Measurements from ENCODE around the gene CLIP3.

The CLIP3 gene

DNA sequence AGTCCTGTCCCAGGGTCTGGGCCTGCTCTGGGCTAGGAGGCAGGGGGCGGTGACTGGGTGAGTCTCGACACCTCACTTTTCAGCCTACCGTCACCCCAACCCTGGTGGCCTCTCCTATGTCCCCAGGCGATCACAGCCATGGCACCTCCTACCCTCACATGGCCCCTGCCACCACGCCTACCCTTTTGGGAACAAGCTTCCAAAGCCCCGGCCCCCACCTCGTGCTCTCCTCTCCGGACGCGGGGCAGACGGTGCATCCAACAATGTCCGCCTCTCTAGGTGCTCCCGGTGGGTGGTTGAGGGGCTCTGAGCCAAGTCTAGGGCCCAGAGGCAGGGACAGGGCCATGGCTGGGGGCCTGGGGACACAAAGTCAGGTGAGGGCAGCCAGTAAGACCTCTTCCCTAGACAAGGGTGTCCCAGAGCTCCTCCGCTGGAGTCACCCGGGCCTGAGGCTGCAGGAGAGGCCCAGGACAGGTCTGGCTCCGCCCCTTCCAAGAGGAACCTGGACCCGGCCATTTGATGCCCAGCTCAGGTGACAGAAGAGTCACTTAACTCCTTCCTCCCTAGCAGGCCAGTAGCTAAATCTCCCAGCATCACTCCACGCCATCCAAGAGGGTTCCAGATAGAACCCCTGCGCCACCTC is 24.2 kb downstream of the CLIP3 start, which contains the start of gene SYNE4:
SYNE4 (minus strand) TSS at position 478 of the 643 bp plus-strand sequence; CDS start at position 346, 132 bp downstream.
- Histone ChIP-seq H3K9me3 (ENCODE audit: control insufficient read depth, low read length) (no peaks in the 10 kb centered on the region), H3K4me3 (ENCODE audit: insufficient read depth, low read depth, low read length, poor library complexity, severe bottlenecking) (peak within 1 kb of the TSS; percentile 34), H3K36me3 (ENCODE audit: control insufficient read depth, insufficient read depth, low read length) (no peaks in the 10 kb centered on the region), H3K27me3 (replicated peaks; ENCODE audit: control insufficient read depth, insufficient read depth, low read length, poor library complexity, severe bottlenecking) (no peaks in the 10 kb centered on the region), H3K27ac (ENCODE audit: insufficient read depth, low read length, poor library complexity, severe bottlenecking) (no peak within 1 kb of the TSS), H3K4me1 (ENCODE audit: control insufficient read depth, insufficient read depth, low read length, poor library complexity, severe bottlenecking) (peaks cover 15% of the 10 kb centered on the region)
- no peak for DNase-seq

DNA sequence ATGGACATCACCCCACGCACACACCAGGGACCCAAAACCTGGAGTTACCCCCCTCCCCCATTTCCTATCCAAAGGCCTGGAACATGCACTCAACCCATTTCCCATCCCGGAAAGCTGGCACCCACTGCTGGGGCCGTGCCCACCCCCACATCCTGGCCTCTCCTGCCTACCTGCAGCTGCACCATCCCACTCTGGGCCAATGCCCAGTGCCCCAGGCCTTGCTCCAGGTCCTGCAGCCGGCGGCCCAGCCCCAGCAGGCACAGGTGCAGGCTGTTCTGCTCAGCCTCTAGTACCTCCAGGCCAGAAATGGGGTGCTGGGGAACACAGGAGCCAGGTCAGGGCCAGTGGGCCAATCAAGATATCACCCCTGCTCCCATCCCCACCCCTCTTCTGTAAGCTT is 25.7 kb downstream of the CLIP3 start:
- Histone ChIP-seq H3K27ac (ENCODE audit: insufficient read depth, low read length, poor library complexity, severe bottlenecking) (no peak overlapping the region), H3K36me3 (ENCODE audit: control insufficient read depth, insufficient read depth, low read length) (no peaks in the 10 kb centered on the region), H3K27me3 (replicated peaks; ENCODE audit: control insufficient read depth, insufficient read depth, low read length, poor library complexity, severe bottlenecking) (no peaks in the 10 kb centered on the region), H3K4me1 (ENCODE audit: control insufficient read depth, insufficient read depth, low read length, poor library complexity, severe bottlenecking) (peaks cover 10% of the 10 kb centered on the region), H3K4me3 (ENCODE audit: insufficient read depth, low read depth, low read length, poor library complexity, severe bottlenecking) (no peak overlapping the region), H3K9me3 (ENCODE audit: control insufficient read depth, low read length) (no peaks in the 10 kb centered on the region)
- no peak for DNase-seq

DNA sequence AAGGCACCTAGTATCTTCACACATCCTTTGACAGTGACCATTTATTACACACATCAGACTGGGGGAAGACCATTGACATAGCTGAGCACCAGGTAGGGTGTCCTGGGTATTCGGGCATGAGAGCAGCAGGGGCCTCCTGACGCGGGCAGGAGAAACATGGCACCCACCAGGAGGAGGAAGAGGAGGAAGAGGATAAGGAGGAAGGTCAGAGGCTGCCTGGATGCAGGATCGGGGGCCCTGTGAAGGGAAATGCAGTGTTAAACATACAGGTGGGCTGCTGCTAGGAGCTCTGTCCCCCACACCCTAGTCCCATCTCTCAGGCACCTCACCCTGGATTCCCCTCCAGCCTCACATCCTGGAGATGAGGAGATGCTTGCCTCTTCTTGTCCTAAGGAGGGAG is 29.4 kb downstream of the CLIP3 start:
- no peaks in the 10 kb centered on the region for H3K4me1 ChIP-seq (ENCODE audit: control insufficient read depth, insufficient read depth, low read length, poor library complexity, severe bottlenecking)
- H3K4me3 ChIP-seq (ENCODE audit: insufficient read depth, low read depth, low read length, poor library complexity, severe bottlenecking): no peak overlapping the region
- H3K9me3 ChIP-seq (ENCODE audit: control insufficient read depth, low read length): no peaks in the 10 kb centered on the region
- H3K27me3 ChIP-seq (replicated peaks; ENCODE audit: control insufficient read depth, insufficient read depth, low read length, poor library complexity, severe bottlenecking): no peaks in the 10 kb centered on the region
- no peaks in the 10 kb centered on the region for H3K36me3 ChIP-seq (ENCODE audit: control insufficient read depth, insufficient read depth, low read length)
- DNase-seq: no peak
- H3K27ac ChIP-seq (ENCODE audit: insufficient read depth, low read length, poor library complexity, severe bottlenecking): no peak overlapping the region

DNA sequence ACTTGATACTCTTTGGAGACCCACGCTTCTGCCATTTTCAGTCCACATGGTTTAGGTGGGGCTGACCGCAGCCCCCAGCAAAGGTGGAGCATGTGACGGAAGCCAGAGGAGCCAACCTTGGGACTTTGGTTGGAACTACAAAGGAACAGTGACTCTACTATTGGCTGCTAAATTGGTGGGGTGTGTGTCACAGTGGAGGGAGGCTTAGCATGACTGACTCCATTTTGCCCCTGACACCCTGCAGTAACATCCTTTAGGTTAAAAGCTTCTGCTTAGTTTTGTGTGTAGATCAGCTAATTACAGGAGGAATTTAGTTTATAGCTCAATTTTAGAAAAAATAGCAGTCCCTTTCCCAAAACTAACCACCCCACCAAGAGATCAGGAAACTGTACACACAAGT is 31.1 kb downstream of the CLIP3 start:
- no peak overlapping the region for H3K4me3 ChIP-seq (ENCODE audit: insufficient read depth, low read depth, low read length, poor library complexity, severe bottlenecking)
- no peaks in the 10 kb centered on the region for H3K27me3 ChIP-seq (replicated peaks; ENCODE audit: control insufficient read depth, insufficient read depth, low read length, poor library complexity, severe bottlenecking)
- H3K36me3 ChIP-seq (ENCODE audit: control insufficient read depth, insufficient read depth, low read length): no peaks in the 10 kb centered on the region
- H3K9me3 ChIP-seq (ENCODE audit: control insufficient read depth, low read length): no peaks in the 10 kb centered on the region
- DNase-seq: no peak
- no peak overlapping the region for H3K27ac ChIP-seq (ENCODE audit: insufficient read depth, low read length, poor library complexity, severe bottlenecking)
- peaks cover 2% of the 10 kb centered on the region for H3K4me1 ChIP-seq (ENCODE audit: control insufficient read depth, insufficient read depth, low read length, poor library complexity, severe bottlenecking)

DNA sequence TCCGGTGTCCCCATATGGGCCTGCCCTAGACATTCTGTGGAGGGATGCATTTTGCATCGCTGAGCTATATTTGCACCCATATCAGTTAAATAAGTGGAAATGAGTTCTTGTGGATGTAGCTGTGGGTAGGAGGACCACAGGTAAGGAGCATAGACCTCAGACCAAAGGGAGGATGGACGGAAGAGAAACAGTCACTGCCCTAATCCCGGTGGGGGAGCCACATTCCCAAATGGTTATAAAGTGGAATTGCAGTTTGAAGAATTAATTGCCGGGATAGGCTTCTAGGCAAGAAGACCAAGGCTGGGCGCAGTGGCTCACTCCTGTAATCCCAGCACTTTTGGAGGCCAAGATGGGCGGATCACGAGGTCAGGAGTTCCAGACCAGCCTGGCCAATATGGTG is 35.9 kb downstream of the CLIP3 start:
- no peaks in the 10 kb centered on the region for H3K9me3 ChIP-seq (ENCODE audit: control insufficient read depth, low read length)
- DNase-seq: no peak
- no peak overlapping the region for H3K27ac ChIP-seq (ENCODE audit: insufficient read depth, low read length, poor library complexity, severe bottlenecking)
- no peaks in the 10 kb centered on the region for H3K36me3 ChIP-seq (ENCODE audit: control insufficient read depth, insufficient read depth, low read length)
- H3K4me3 ChIP-seq (ENCODE audit: insufficient read depth, low read depth, low read length, poor library complexity, severe bottlenecking): no peak overlapping the region
- H3K27me3 ChIP-seq (replicated peaks; ENCODE audit: control insufficient read depth, insufficient read depth, low read length, poor library complexity, severe bottlenecking): no peaks in the 10 kb centered on the region
- peaks cover 17% of the 10 kb centered on the region for H3K4me1 ChIP-seq (ENCODE audit: control insufficient read depth, insufficient read depth, low read length, poor library complexity, severe bottlenecking)

DNA sequence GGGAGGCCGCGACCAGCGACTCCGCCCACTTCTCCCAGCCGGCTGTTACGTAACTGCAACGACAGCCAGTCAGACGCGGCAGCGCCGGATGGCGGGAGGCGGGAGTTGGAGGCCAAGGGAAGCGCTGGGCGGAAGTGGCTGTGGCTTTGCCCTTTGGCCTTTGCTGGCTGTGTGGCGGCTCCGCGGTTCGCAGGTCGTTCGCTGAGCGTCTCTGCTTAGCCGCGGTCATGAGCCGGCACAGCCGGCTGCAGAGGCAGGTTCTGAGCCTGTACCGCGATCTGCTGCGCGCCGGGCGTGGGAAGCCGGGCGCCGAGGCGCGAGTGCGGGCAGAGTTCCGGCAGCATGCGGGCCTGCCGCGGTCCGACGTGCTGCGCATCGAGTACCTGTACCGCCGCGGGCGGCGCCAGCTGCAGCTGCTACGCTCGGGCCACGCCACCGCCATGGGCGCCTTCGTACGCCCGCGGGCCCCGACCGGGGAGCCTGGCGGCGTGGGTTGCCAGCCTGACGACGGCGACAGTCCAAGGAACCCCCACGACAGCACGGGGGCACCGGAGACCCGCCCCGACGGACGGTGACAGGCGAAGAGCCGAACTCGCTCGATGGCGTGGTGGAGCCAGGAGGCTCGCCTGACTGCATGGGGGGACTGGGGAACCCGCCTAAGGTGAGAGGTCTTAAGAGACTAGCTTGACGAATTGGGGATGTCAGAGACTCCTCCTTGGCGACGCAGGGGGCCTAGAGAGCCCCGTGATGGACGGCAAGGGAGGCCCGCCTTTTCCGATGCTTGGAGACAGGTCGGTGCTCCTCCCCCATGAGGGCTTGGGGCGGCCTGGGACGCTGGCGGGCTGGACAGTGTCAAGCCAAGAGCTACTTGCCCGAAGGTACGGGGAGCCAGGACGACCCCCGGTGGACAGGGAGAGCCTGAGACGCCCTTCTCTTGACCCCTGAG is 37.4 kb downstream of the CLIP3 start, which contains the start of gene SDHAF1:
SDHAF1 (plus strand) TSS at position 141 of the 946 bp plus-strand sequence; CDS start at position 228, 87 bp downstream.
- H3K4me3 ChIP-seq (ENCODE audit: insufficient read depth, low read depth, low read length, poor library complexity, severe bottlenecking): peak within 1 kb of the TSS; percentile 87
- peak within 1 kb of the TSS; percentile 69 for H3K27ac ChIP-seq (ENCODE audit: insufficient read depth, low read length, poor library complexity, severe bottlenecking)
- DNase-seq: peak; percentile 83 to 90 (median 83)
- no peaks in the 10 kb centered on the region for H3K27me3 ChIP-seq (replicated peaks; ENCODE audit: control insufficient read depth, insufficient read depth, low read length, poor library complexity, severe bottlenecking)
- H3K4me1 ChIP-seq (ENCODE audit: control insufficient read depth, insufficient read depth, low read length, poor library complexity, severe bottlenecking): peaks cover 17% of the 10 kb centered on the region
- H3K36me3 ChIP-seq (ENCODE audit: control insufficient read depth, insufficient read depth, low read length): no peaks in the 10 kb centered on the region
- no peaks in the 10 kb centered on the region for H3K9me3 ChIP-seq (ENCODE audit: control insufficient read depth, low read length)

DNA sequence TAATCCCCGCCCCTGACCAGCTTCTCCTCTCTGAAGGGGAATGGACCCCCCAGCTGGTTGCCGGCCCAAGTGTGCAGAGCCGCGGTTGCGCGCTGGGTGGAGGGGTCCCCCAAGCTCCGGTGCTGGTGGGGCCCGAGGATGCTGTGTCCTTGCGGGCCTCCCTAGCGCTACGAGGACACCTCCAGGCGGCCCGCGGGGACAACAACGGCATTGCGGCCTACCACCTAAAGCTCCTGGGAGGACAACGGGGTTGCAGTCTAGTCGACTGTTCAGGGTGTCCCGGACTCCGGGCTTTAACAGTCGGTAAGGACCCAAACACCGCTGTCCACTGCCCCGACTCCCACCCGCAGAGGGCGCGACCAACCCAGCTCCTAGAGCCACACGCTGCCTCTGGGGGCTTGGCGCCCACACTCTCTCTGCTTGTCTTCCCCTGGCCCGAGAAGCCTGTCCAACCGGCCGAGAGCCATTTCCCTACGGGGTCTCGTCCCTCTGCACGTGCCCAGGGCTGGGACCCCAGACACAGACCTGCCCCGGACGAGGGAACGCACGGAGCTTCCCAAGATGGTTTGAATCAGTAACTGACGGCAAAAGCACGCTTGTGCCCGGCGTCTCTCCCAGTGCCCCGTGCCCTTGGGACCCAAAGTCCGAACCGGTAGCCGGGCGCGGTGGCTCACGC is 38.6 kb downstream of the CLIP3 start:
- Histone ChIP-seq H3K4me3 (ENCODE audit: insufficient read depth, low read depth, low read length, poor library complexity, severe bottlenecking) (peak overlapping the region; percentile 87), H3K4me1 (ENCODE audit: control insufficient read depth, insufficient read depth, low read length, poor library complexity, severe bottlenecking) (peaks cover 17% of the 10 kb centered on the region), H3K36me3 (ENCODE audit: control insufficient read depth, insufficient read depth, low read length) (no peaks in the 10 kb centered on the region), H3K9me3 (ENCODE audit: control insufficient read depth, low read length) (no peaks in the 10 kb centered on the region), H3K27me3 (replicated peaks; ENCODE audit: control insufficient read depth, insufficient read depth, low read length, poor library complexity, severe bottlenecking) (no peaks in the 10 kb centered on the region), H3K27ac (ENCODE audit: insufficient read depth, low read length, poor library complexity, severe bottlenecking) (no peak overlapping the region)
- no peak for DNase-seq

DNA sequence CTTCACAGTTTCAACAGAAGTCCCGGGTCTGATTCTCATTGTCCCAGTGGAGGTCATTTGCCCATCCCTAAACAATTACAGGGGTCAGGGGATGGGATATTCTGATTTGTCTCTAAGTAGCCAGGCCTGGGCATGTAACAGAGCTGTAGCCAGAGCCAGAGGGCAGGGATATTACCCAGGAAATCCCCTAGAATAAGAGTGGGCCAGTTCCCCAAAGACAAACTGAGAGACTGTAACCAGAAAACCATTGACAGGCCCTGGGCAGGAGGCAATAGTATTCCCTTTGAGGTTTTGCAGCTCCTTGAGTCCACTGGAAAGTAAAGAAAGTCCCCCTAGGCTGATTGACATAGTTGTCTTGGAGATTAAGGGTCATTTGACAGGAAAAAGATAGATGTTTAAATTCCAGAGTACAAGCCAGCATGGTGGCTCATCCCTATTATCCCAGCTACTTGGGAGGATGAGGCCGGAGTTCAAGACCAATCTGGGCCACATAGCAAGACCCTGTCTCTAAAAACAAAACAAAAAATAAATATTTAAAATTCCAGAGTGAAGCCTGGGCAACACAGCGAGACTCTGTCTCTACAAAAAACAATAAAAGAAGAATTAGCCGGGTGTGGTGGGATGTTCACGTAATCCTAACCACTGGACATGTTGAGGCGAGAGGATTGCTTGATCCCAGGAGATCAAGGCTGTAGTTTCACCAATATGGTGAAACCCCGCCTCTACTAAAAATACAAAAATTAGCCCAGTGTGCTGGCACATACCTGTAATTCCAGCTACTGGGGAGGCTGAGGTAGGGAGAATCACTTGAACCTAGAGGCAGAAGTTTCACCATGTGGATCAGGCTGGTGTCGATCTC is 39.5 kb downstream of the CLIP3 start:
- Histone ChIP-seq H3K4me1 (ENCODE audit: control insufficient read depth, insufficient read depth, low read length, poor library complexity, severe bottlenecking) (peaks cover 17% of the 10 kb centered on the region), H3K36me3 (ENCODE audit: control insufficient read depth, insufficient read depth, low read length) (no peaks in the 10 kb centered on the region), H3K27me3 (replicated peaks; ENCODE audit: control insufficient read depth, insufficient read depth, low read length, poor library complexity, severe bottlenecking) (no peaks in the 10 kb centered on the region), H3K9me3 (ENCODE audit: control insufficient read depth, low read length) (no peaks in the 10 kb centered on the region), H3K4me3 (ENCODE audit: insufficient read depth, low read depth, low read length, poor library complexity, severe bottlenecking) (no peak overlapping the region), H3K27ac (ENCODE audit: insufficient read depth, low read length, poor library complexity, severe bottlenecking) (no peak overlapping the region)
- DNase-seq: no peak

DNA sequence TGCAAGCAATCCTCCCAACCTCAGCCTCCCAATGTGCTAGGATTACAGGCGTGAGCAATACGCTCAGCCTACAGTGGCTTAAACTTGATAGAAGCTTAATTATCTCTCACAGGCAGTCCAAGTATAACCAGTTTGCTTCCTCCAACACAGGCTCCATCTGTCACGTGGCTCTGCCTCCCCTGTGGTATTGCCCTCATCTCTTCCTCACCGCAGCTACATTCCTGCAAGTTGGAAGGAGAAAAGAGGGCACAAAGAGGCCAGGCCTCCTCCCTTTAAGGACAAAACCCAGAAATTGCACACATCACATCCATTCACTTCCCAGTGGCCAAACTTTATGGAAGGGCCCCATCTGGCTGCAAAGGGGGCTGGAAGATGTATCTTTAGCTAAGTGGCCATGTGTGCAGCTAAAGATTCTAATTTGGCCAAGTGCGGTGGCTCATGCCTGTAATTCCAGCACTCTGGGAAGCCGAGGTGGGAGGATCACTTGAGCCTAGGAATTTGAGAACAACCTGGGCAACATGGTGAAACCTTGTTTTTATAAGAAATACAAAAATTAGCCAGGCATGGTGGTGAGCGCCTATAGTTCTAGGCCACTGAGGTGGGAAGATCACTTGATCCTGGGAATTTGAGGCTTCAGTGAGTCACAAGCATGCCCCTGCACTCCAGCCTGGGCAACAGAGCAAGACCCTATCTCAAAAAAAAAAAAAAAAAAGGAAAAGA is 40.8 kb downstream of the CLIP3 start:
- Histone ChIP-seq H3K27me3 (replicated peaks; ENCODE audit: control insufficient read depth, insufficient read depth, low read length, poor library complexity, severe bottlenecking) (peaks cover 8% of the 10 kb centered on the region), H3K4me1 (ENCODE audit: control insufficient read depth, insufficient read depth, low read length, poor library complexity, severe bottlenecking) (peaks cover 17% of the 10 kb centered on the region), H3K27ac (ENCODE audit: insufficient read depth, low read length, poor library complexity, severe bottlenecking) (no peak overlapping the region), H3K9me3 (ENCODE audit: control insufficient read depth, low read length) (no peaks in the 10 kb centered on the region), H3K36me3 (ENCODE audit: control insufficient read depth, insufficient read depth, low read length) (no peaks in the 10 kb centered on the region), H3K4me3 (ENCODE audit: insufficient read depth, low read depth, low read length, poor library complexity, severe bottlenecking) (no peak overlapping the region)
- DNase-seq: no peak
